WERI-Rb-1 (cell line): ENCODE measurements around the gene PTPRH.

Source experiments
- DNase-seq: peaks from one replicate; pipeline ENCODE4 v3.0.0-alpha.2; 2020
- H3K27ac ChIP-seq: fragments of 250-450 bp; sonication (Bioruptor Pico); 2 replicates; pipeline ENCODE4 v1.5.1; 2020; ENCODE audit warnings: mild to moderate bottlenecking, moderate library complexity
- H3K27me3 ChIP-seq: fragments of 250-450 bp; sonication (Bioruptor Pico); 2 replicates; pipeline ENCODE4 v1.5.1; 2021; ENCODE audit warnings: mild to moderate bottlenecking, low read depth, moderate library complexity; ENCODE audit not compliant: insufficient read depth, severe bottlenecking
- H3K36me3 ChIP-seq: fragments of 250-450 bp; sonication (Bioruptor Pico); 2 replicates; pipeline ENCODE4 v1.5.1; 2020; ENCODE audit warnings: mild to moderate bottlenecking, moderate library complexity
- H3K4me3 ChIP-seq: 2 replicates; pipeline ENCODE4 v1.5.1; 2011; ENCODE audit warnings: low read depth, mild to moderate bottlenecking, control low read depth, low read length
- H3K9me3 ChIP-seq: fragments of 250-450 bp; sonication (Bioruptor Pico); 2 replicates; pipeline ENCODE4 v1.5.1; 2021; ENCODE audit warnings: mild to moderate bottlenecking, moderate library complexity; ENCODE audit not compliant: severe bottlenecking
- CTCF ChIP-seq: IDR thresholded peaks from 2 replicates; pipeline ENCODE4 v1.5.1; 2011; ENCODE audit warnings: low read depth, mild to moderate bottlenecking, control low read depth, inconsistent platforms, low read length

The PTPRH gene

GRCh38 chr19:55176076-55176475 lies 33.2 kb downstream of the PTPRH start:
- no peak overlapping the region for H3K4me3 ChIP-seq
- H3K27ac ChIP-seq = no peak overlapping the region
- no peaks in the 10 kb centered on the region for H3K27me3 ChIP-seq
- DNase-seq = peak; percentile 32
- no peak for TF ChIP-seq CTCF
- no peaks in the 10 kb centered on the region for H3K36me3 ChIP-seq
- peaks cover 15% of the 10 kb centered on the region for H3K9me3 ChIP-seq

GRCh38 chr19:55175117-55175867 lies 34.0 kb downstream of the PTPRH start:
- DNase-seq = no peak

GRCh38 chr19:55174425-55175116 lies 34.7 kb downstream of the PTPRH start:
- no peak for DNase-seq
- Histone ChIP-seq H3K36me3 (no peaks in the 10 kb centered on the region), H3K27ac (peak overlapping the region; percentile 33), H3K9me3 (peaks cover 15% of the 10 kb centered on the region), H3K27me3 (no peaks in the 10 kb centered on the region), H3K4me3 (0 out of 2 replicates have a peak overlapping the region, but pooled peaks have one; percentile 66)
- no peak for TF ChIP-seq CTCF

More at GRCh38 chr19:55175117-55175867, 34.0 kb downstream of the PTPRH start:
- peaks cover 15% of the 10 kb centered on the region for H3K9me3 ChIP-seq
- H3K4me3 ChIP-seq = no peak overlapping the region
- H3K27ac ChIP-seq = no peak overlapping the region
- TF ChIP-seq CTCF = no peak
- no peaks in the 10 kb centered on the region for H3K27me3 ChIP-seq
- no peaks in the 10 kb centered on the region for H3K36me3 ChIP-seq

- H3K27ac ChIP-seq = peak overlapping the region; percentile 67
- peak; percentile 95 for DNase-seq
- no peaks in the 10 kb centered on the region for H3K36me3 ChIP-seq
- TF ChIP-seq CTCF = no peak
- peak overlapping the region; percentile 66 for H3K4me3 ChIP-seq
- H3K9me3 ChIP-seq = peaks cover 15% of the 10 kb centered on the region
- no peaks in the 10 kb centered on the region for H3K27me3 ChIP-seq
Observed at GRCh38 chr19:55173714-55174409, 35.4 kb downstream of the PTPRH start.

- H3K4me3 ChIP-seq = peak overlapping the region; percentile 66
- H3K36me3 ChIP-seq = no peaks in the 10 kb centered on the region
- no peak for DNase-seq
- peaks cover 13% of the 10 kb centered on the region for H3K9me3 ChIP-seq
- H3K27ac ChIP-seq = peak overlapping the region; percentile 67
- TF ChIP-seq CTCF = no peak
- no peaks in the 10 kb centered on the region for H3K27me3 ChIP-seq
Observed at GRCh38 chr19:55173186-55173713, 36.1 kb downstream of the PTPRH start.
